ENCODE data around the gene DHX15. TPM values are rescaled to one million over a fixed set of nuclear protein-coding genes. Genes with fewer than 3 reads are reported as not detected.

DHX15 gene
- total RNA-seq, 1 experiment from 2014 or later, result 287 TPM

GRCh38 chr4:24568425-24568824 lies 15.9 kb downstream of the DHX15 start:
- Mint-ChIP-seq H3K36me3 (ENCODE audit: insufficient read depth in 1 of 3, low read depth in 3 of 3) (peaks cover 55 to 90% (median 87%) of the 10 kb centered on the region in 3 experiments), H3K4me3 (no peak overlapping the region), H3K4me1 (peaks cover 37 to 50% of the 10 kb centered on the region in 2 experiments), H3K9me3 (no peaks in the 10 kb centered on the region), H3K27ac (peak overlapping the region in 1 of 3 experiments; percentile 48; a peak in 1 of 7 replicates), H3K27me3 (ENCODE audit: low read depth) (no peaks in the 10 kb centered on the region)
- H3K4ac ChIP-seq (ENCODE audit: low read depth, low read length), result no peak overlapping the region
- no peak overlapping the region for H3K27ac ChIP-seq (ENCODE audit: insufficient read length, low read depth, low read length)
- H3K23ac ChIP-seq (ENCODE audit: insufficient read length, low read depth, low read length), result no peak overlapping the region
- H3K4me2 ChIP-seq (ENCODE audit: insufficient read depth, insufficient read length, low read length), result no peak overlapping the region
- H3K23me2 ChIP-seq (ENCODE audit: insufficient read length, low read depth, low read length, poor library complexity, severe bottlenecking), result no peaks in the 10 kb centered on the region
- H2AFZ ChIP-seq (ENCODE audit: low read length), result no peak overlapping the region
- no peak overlapping the region for H3T11ph ChIP-seq (ENCODE audit: low read length)
- H2BK120ac ChIP-seq (ENCODE audit: low read depth, low read length, poor library complexity, severe bottlenecking), result no peak overlapping the region
- peaks cover 2% of the 10 kb centered on the region for H3K79me1 ChIP-seq (ENCODE audit: insufficient read depth, low read depth, low read length, poor library complexity, severe bottlenecking)
- no peak for DNase-seq
- H3K9ac ChIP-seq (ENCODE audit: extremely low read depth, insufficient read length, low read length), result no peak overlapping the region
- H2BK20ac ChIP-seq (ENCODE audit: low read depth, low read length, poor library complexity, severe bottlenecking), result no peak overlapping the region
- no peak overlapping the region for H3K18ac ChIP-seq (ENCODE audit: insufficient read length, low read depth, low read length)
- no peak overlapping the region for H3K14ac ChIP-seq (ENCODE audit: insufficient read depth, low read length)
- H4K91ac ChIP-seq (ENCODE audit: insufficient read length, low read depth, low read length), result no peak overlapping the region
- H2BK12ac ChIP-seq (ENCODE audit: insufficient read length, low read depth, low read length), result no peak overlapping the region
- H4K8ac ChIP-seq (replicated peaks; ENCODE audit: insufficient read length, low read depth, low read length), result no peak overlapping the region
- H2AK5ac ChIP-seq (ENCODE audit: insufficient read length, low read length), result no peak overlapping the region
- H3K79me2 ChIP-seq (ENCODE audit: insufficient read depth, low read length), result peaks cover 64% of the 10 kb centered on the region
- H2BK15ac ChIP-seq (ENCODE audit: low read depth, low read length), result no peak overlapping the region
- no peaks in the 10 kb centered on the region for H4K20me1 ChIP-seq (ENCODE audit: control insufficient read depth, insufficient read depth, insufficient read length)
- no peaks in the 10 kb centered on the region for H3K27me3 ChIP-seq (ENCODE audit: insufficient read depth, low read length)
- H4K5ac ChIP-seq (ENCODE audit: insufficient read length, low read depth, low read length), result no peak overlapping the region
- no peak for TF ChIP-seq CTCF (conservative IDR thresholded peaks at IDR 0.05)
- H3K9me3 ChIP-seq (ENCODE audit: control insufficient read depth, low read depth, low read length), result no peaks in the 10 kb centered on the region
- H3K4me1 ChIP-seq (ENCODE audit: insufficient read depth, low read length), result no peaks in the 10 kb centered on the region
- no peak overlapping the region for H2BK5ac ChIP-seq (ENCODE audit: insufficient read length, low read length)
- no peak overlapping the region for H3K56ac ChIP-seq (ENCODE audit: insufficient read length, low read depth, low read length)
